Ecto neural progenitor cell (in vitro differentiated cells): ENCODE data around the gene TPRN.

Experiments used
- DNase-seq: peaks from one replicate; pipeline ENCODE4 v3.0.0-alpha.2; 2018; ENCODE audit warnings: low spot score

Gene TPRN

GRCh38 chr9:137188490-137189296 lies 11.8 kb downstream of the TPRN start, which contains the start of the genes ANAPC2 and SSNA1:
TSS of gene ANAPC2 (minus strand) at chr9:137188560. CDS start at chr9:137188532, 28 bp downstream.
TSS of gene SSNA1 (plus strand) at chr9:137188676. CDS start at chr9:137188727, 51 bp downstream.
- peak; percentile 95 for DNase-seq

- no peak for DNase-seq
Observed at GRCh38 chr9:137188086-137188489, 12.5 kb downstream of the TPRN start.

GRCh38 chr9:137187386-137187785 lies 13.2 kb downstream of the TPRN start:
- no peak for DNase-seq

- DNase-seq = no peak
Observed at GRCh38 chr9:137186385-137186784, 14.2 kb downstream of the TPRN start.

- no peak for DNase-seq
Observed at GRCh38 chr9:137185921-137186320, 14.6 kb downstream of the TPRN start.

GRCh38 chr9:137184881-137185660 lies 15.5 kb downstream of the TPRN start:
- no peak for DNase-seq

- no peak for DNase-seq
Observed at GRCh38 chr9:137183980-137184595, 16.5 kb downstream of the TPRN start.

GRCh38 chr9:137182836-137183235 lies 17.7 kb downstream of the TPRN start:
- no peak for DNase-seq

GRCh38 chr9:137181680-137182079 lies 18.9 kb downstream of the TPRN start:
- no peak for DNase-seq

- DNase-seq = no peak
Observed at GRCh38 chr9:137180491-137180890, 20.1 kb downstream of the TPRN start.

GRCh38 chr9:137179761-137180160 lies 20.8 kb downstream of the TPRN start:
- no peak for DNase-seq

GRCh38 chr9:137178939-137179630 lies 21.5 kb downstream of the TPRN start:
- DNase-seq = no peak

- DNase-seq = no peak
Observed at GRCh38 chr9:137178201-137178938, 22.2 kb downstream of the TPRN start.

- no peak for DNase-seq
Observed at GRCh38 chr9:137176302-137177182, 24.0 kb downstream of the TPRN start.

- DNase-seq = no peak
Observed at GRCh38 chr9:137175345-137175961, 25.1 kb downstream of the TPRN start.

- no peak for DNase-seq
Observed at GRCh38 chr9:137174722-137175293, 25.7 kb downstream of the TPRN start.

GRCh38 chr9:137173796-137174664 lies 26.5 kb downstream of the TPRN start:
- DNase-seq = no peak
